Liver (tissue), 9 donors: ENCODE measurements around the gene FOXK1. TPM values are rescaled to one million over a fixed set of nuclear protein-coding genes. Genes with fewer than 3 reads are reported as not detected.

Experiments
- DNase-seq: peaks from one replicate; pipeline ENCODE4 v3.0.0-alpha.2; 2017; ENCODE audit warnings: low spot score
- H3K27ac ChIP-seq, 2 donors: one replicate each; pipeline ENCODE4 v1.7.0; 2013; ENCODE audit warnings: inconsistent platforms in 2 of 2, low read length in 2 of 2, control low read depth in 1 of 2, low read depth in 1 of 2, mild to moderate bottlenecking in 1 of 2
- H3K27me3 ChIP-seq, 4 donors: one replicate each; pipeline versions ENCODE4 v1.6.1 to v1.7.0; 2013; ENCODE audit warnings: low read length in 3 of 4, inconsistent platforms in 1 of 4, mild to moderate bottlenecking in 1 of 4, moderate library complexity in 1 of 4; ENCODE audit not compliant: control insufficient read depth in 4 of 4, insufficient read depth in 4 of 4
- H3K36me3 ChIP-seq, 4 donors: one replicate each; pipeline versions ENCODE4 v1.6.1 to v1.7.0; 2013; ENCODE audit warnings: low read length in 3 of 4, mild to moderate bottlenecking in 3 of 4, low read depth in 1 of 4, moderate library complexity in 1 of 4; ENCODE audit not compliant: control insufficient read depth in 4 of 4, insufficient read depth in 3 of 4
- H3K4me1 ChIP-seq, 4 donors: one replicate each; pipeline versions ENCODE4 v1.6.1 to v1.7.0; 2013; ENCODE audit warnings: low read length in 3 of 4, mild to moderate bottlenecking in 3 of 4, moderate library complexity in 1 of 4; ENCODE audit not compliant: control insufficient read depth in 4 of 4, insufficient read depth in 4 of 4
- H3K4me3 ChIP-seq, 3 donors: one replicate each; pipeline versions ENCODE4 v1.6.1 to v1.7.0; 2013; ENCODE audit warnings: low read length in 3 of 3, control low read depth in 1 of 3, low read depth in 1 of 3, mild to moderate bottlenecking in 1 of 3
- H3K9ac ChIP-seq, 2 donors: one replicate each; pipeline ENCODE4 v1.7.0; 2013; ENCODE audit warnings: low read length in 2 of 2, mild to moderate bottlenecking in 2 of 2, moderate library complexity in 2 of 2, control low read depth in 1 of 2, low read depth in 1 of 2
- H3K9me3 ChIP-seq, 4 donors: one replicate each; pipeline versions ENCODE4 v1.6.1 to v1.7.0; 2013; ENCODE audit warnings: low read length in 3 of 4; ENCODE audit not compliant: control insufficient read depth in 4 of 4
- ATF3 ChIP-seq: IDR thresholded peaks from 2 replicates; pipeline ENCODE4 v1.6.1; 2016; ENCODE audit warnings: antibody characterized with exemption
- CTCF ChIP-seq: fragments of 150-350 bp; IDR thresholded peaks from 2 replicates; pipeline ENCODE4 v1.5.1; 2017; ENCODE audit warnings: improper control_type of control experiment, low read depth, low read length; ENCODE audit not compliant: missing input control
- EGR1 ChIP-seq, 2 donors: IDR thresholded peaks; 2 replicates each; pipeline ENCODE4 v1.6.1; 2016 to 2018; ENCODE audit warnings: antibody characterized with exemption in 2 of 2, low read depth in 2 of 2
- FOXA1 ChIP-seq: IDR thresholded peaks from 2 replicates; pipeline ENCODE4 v1.6.1; 2016; ENCODE audit warnings: antibody characterized with exemption
- FOXA2 ChIP-seq: IDR thresholded peaks from 2 replicates; pipeline ENCODE4 v1.6.1; 2016; ENCODE audit warnings: antibody characterized with exemption
- GABPA ChIP-seq, 2 donors: IDR thresholded peaks in 1 of 2; conservative IDR thresholded peaks in 1 of 2; 2 replicates each; pipeline ENCODE4 v1.6.1; 2016; ENCODE audit warnings: antibody characterized with exemption in 2 of 2, mild to moderate bottlenecking in 1 of 2, moderate library complexity in 1 of 2
- HNF4A ChIP-seq, 2 donors: conservative IDR thresholded peaks; 2 replicates each; pipeline ENCODE4 v1.6.1; 2016; ENCODE audit warnings: antibody characterized with exemption in 2 of 2, mild to moderate bottlenecking in 2 of 2
- HNF4G ChIP-seq: IDR thresholded peaks from 2 replicates; pipeline ENCODE4 v1.6.1; 2016; ENCODE audit warnings: antibody characterized with exemption
- JUND ChIP-seq, 2 donors: IDR thresholded peaks; 2 replicates each; pipeline ENCODE4 v1.6.1; 2016; ENCODE audit warnings: antibody characterized with exemption in 2 of 2
- RAD21 ChIP-seq, 2 donors: IDR thresholded peaks; 2 replicates each; pipeline ENCODE4 v1.6.1; 2016; ENCODE audit warnings: antibody characterized with exemption in 2 of 2, mild to moderate bottlenecking in 2 of 2
- REST ChIP-seq: IDR thresholded peaks from 2 replicates; pipeline ENCODE4 v1.6.1; 2016; ENCODE audit warnings: antibody characterized with exemption, mild to moderate bottlenecking
- SP1 ChIP-seq: IDR thresholded peaks from 2 replicates; pipeline ENCODE4 v1.6.1; 2018; ENCODE audit warnings: antibody characterized with exemption, mild to moderate bottlenecking
- TAF1 ChIP-seq: conservative IDR thresholded peaks from 2 replicates; pipeline ENCODE4 v1.6.1; 2016; ENCODE audit warnings: antibody characterized with exemption, mild to moderate bottlenecking
- ZBTB33 ChIP-seq: IDR thresholded peaks from 2 replicates; pipeline ENCODE4 v1.6.1; 2016; ENCODE audit warnings: antibody characterized with exemption
- WGBS: extraction: QIAGEN DNeasy Blood & Tissue Kit; methylation state at CpG from one replicate; pipeline ENCODE4 v1.1.7; 2013; 5-methylcytosine and 5-hydroxymethylcytosine counted together
- polyA plus RNA-seq, 2 donors: library from polyadenylated mRNA; stranded (reverse) in 1 of 2; unstranded in 1 of 2; fragments of 200-250 nt in 1 of 2; fragments of >200 nt in 1 of 2; fragmentation: Nextera tagmentation in 1 of 2; extraction: Ambion mirVana in 1 of 2; gene quantifications; one replicate each; pipeline versions ENCODE4 v1.2.1 to v1.2.3, GENCODE V29; 2013 to 2015
- total RNA-seq, 2 donors: library from RNA; depleted of rRNA; stranded (reverse); fragments of >200 nt; gene quantifications; one replicate each; pipeline ENCODE4 v1.2.3, GENCODE V29; 2014
- TF ChIP-seq, protein P1 (sequence below): IDR thresholded peaks from 2 replicates; pipeline ENCODE4 v1.6.1; 2016; ENCODE audit warnings: antibody characterized with exemption
- donor health status: healthy.
- donor health status: healthy.
- donor health status: healthy.
- donor health status: healthy.
- donor health status: healthy.

Gene FOXK1
- total and polyA plus RNA-seq, 4 donors: 1.2 to 8.5 (median 4.4) TPM

GRCh38 chr7:4634166-4634565, 47.9 kb upstream of the FOXK1 start:
- H3K36me3 ChIP-seq: no peaks in the 10 kb centered on the region
- H3K4me1 ChIP-seq: no peaks in the 10 kb centered on the region
- TF ChIP-seq ZBTB33: no peak
- no peak for TF ChIP-seq GABPA (IDR thresholded peaks at IDR 0.05 in 1 of 2, conservative IDR thresholded peaks at IDR 0.05 in 1 of 2)
- no peak for TF ChIP-seq FOXA1
- TF ChIP-seq RAD21 (IDR thresholded peaks at IDR 0.05): no peak
- TF ChIP-seq HNF4A (conservative IDR thresholded peaks at IDR 0.05): no peak
- TF ChIP-seq SP1: no peak
- no peak for TF ChIP-seq FOXA2
- no peak for TF ChIP-seq EGR1 (IDR thresholded peaks at IDR 0.05; ENCODE audit: low read depth in 2 of 2)
- TF ChIP-seq REST: no peak
- no peak for TF ChIP-seq CTCF
- WGBS: 85% methylated on average over 4 of the region's 4 CpGs
- no peaks in the 10 kb centered on the region for H3K9me3 ChIP-seq
- H3K9ac ChIP-seq: no peak overlapping the region
- H3K27me3 ChIP-seq: no peaks in the 10 kb centered on the region
- no peak overlapping the region for H3K4me3 ChIP-seq
- H3K27ac ChIP-seq: no peak overlapping the region
- DNase-seq: no peak

GRCh38 chr7:4638781-4639575, 43.1 kb upstream of the FOXK1 start:
- DNase-seq: no peak
- no peaks in the 10 kb centered on the region for H3K36me3 ChIP-seq
- WGBS: 72% methylated on average over 17 of the region's 17 CpGs
- no peaks in the 10 kb centered on the region for H3K9me3 ChIP-seq
- no peaks in the 10 kb centered on the region for H3K27me3 ChIP-seq
- TF ChIP-seq CTCF (no peak), HNF4A (conservative IDR thresholded peaks at IDR 0.05) (no peak), GABPA (IDR thresholded peaks at IDR 0.05 in 1 of 2, conservative IDR thresholded peaks at IDR 0.05 in 1 of 2) (no peak), TAF1 (no peak), JUND (IDR thresholded peaks at IDR 0.05) (no peak), ZBTB33 (no peak), HNF4G (no peak), ATF3 (no peak), FOXA1 (no peak), RAD21 (IDR thresholded peaks at IDR 0.05) (no peak)
- TF ChIP-seq, protein P1, sequence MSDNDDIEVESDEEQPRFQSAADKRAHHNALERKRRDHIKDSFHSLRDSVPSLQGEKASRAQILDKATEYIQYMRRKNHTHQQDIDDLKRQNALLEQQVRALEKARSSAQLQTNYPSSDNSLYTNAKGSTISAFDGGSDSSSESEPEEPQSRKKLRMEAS: no peak
- H3K4me3 ChIP-seq: no peak overlapping the region
- H3K4me1 ChIP-seq: peaks cover 0 to 10% (median 2%) of the 10 kb centered on the region in 4 donors
- no peak overlapping the region for H3K9ac ChIP-seq
- no peak overlapping the region for H3K27ac ChIP-seq
